SK-N-SH (cell line): ENCODE results near the gene TSHR.

Experiments
- CTCF ChIP-seq: fragments of 200-600 bp; sonication (generic); IDR thresholded peaks from 2 replicates; pipeline ENCODE4 v1.6.1; 2017; ENCODE audit warnings: antibody characterized with exemption, mild to moderate bottlenecking, moderate library complexity
- JUND ChIP-seq: IDR thresholded peaks from 2 replicates; pipeline ENCODE4 v1.4.0; 2012
- MXI1 ChIP-seq: IDR thresholded peaks from 2 replicates; pipeline ENCODE4 v1.6.1; 2012; ENCODE audit warnings: mild to moderate bottlenecking, low read depth, low read length, improper control_type of control experiment
- SIN3A ChIP-seq: IDR thresholded peaks from 2 replicates; pipeline ENCODE4 v1.6.1; 2012; ENCODE audit warnings: low read depth, mild to moderate bottlenecking, low read length, moderate library complexity, borderline replicate concordance

DNA sequence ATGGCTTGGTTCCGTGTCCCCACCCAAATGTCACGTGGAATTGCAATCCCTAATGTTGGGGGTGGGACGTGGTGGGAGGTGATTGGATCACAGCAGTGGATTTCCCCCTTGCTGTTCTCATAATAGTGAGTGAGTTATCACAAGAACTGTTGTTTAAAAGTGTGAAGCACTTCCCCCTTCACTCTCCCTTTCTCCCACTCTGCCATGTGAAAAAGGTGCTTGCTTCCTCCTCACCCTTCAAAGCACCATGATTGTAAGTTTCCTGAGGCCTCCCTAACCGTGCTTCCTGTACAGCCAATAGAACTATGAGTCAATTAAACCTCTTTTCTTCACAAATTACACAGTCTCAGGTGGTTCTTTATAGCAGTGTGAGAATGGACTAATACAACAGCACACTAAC lies 8.6 kb upstream of the TSHR start:
- TF ChIP-seq SIN3A, result no peak
- TF ChIP-seq CTCF, result no peak
- no peak for TF ChIP-seq MXI1
- TF ChIP-seq JUND, result no peak
